Measurements from ENCODE around the gene EGR1. TPM values are rescaled to one million over a fixed set of nuclear protein-coding genes. Genes with fewer than 3 reads are reported as not detected.

EGR1 gene
- polyA plus RNA-seq, 1 donor (not counting 4 experiments of a cell fraction or from before 2014, with no cell fraction given) = 5.6 TPM

DNA sequence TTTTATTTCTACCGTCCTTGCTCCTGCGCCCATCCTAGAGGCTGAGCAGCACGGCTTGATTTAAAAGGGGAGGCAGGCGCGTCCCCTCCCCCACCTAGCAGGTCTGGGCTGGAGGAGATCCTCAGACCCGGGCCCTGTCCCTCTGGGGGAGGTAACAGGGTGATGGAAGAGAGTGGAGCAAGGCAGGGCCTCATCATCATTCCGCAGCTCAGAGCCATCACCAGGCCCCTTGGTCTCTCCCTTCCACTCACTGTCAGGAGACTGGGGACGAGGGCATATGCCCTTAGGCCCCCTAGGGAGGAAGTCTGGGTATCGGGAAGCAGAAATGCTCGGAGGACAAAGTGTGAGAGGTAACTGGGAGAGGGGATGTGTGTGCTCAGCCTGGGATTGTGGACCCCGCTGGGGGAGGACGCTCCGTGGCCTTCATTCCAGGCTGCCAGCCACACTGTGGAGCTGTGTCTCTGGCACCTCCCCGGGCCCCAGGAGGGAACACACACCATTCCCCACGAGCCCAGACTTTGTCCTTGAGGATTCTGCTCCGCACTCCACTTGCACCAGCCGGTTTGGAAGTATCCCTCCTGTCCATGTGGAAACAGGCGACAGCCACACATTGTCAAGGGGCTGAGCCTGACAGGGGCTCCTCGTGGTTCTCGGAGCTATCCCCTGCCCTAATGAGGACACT lies 25.7 kb upstream of the EGR1 start:
- no peak overlapping the region for H3K9ac ChIP-seq (ENCODE audit: control insufficient read depth, extremely low read depth, insufficient read depth, low read length)
- H3K9me1 ChIP-seq (ENCODE audit: control insufficient read depth, extremely low read depth, insufficient read depth, low read length) = no peaks in the 10 kb centered on the region
- peaks cover 3% of the 10 kb centered on the region for H3K27me3 ChIP-seq (ENCODE audit: control insufficient read depth, extremely low read depth, insufficient read depth, low read length)
- peaks cover 11 to 12% of the 10 kb centered on the region in 2 experiments for H3K36me3 ChIP-seq (ENCODE audit: control insufficient read depth in 2 of 2, extremely low read depth in 1 of 2, insufficient read depth in 2 of 2, low read length in 2 of 2)
- H3K9me3 ChIP-seq (ENCODE audit: control insufficient read depth, low read depth, low read length) = no peaks in the 10 kb centered on the region
- H3K79me2 ChIP-seq (ENCODE audit: control insufficient read depth, insufficient read depth, low read length) = no peaks in the 10 kb centered on the region
- DNase-seq (ENCODE audit: low read depth, low spot score) (no peak), FAIRE-seq (no peak)
- peak overlapping the region; percentile 13 for H2AFZ ChIP-seq (ENCODE audit: control insufficient read depth, low read length)
- H4K20me1 ChIP-seq (ENCODE audit: control insufficient read depth, extremely low read depth, insufficient read depth, low read length) = no peaks in the 10 kb centered on the region
- peak overlapping the region; percentile 75 for H3K4me2 ChIP-seq (ENCODE audit: control insufficient read depth, extremely low read depth, insufficient read depth, low read depth, low read length)
- dilution Hi-C loops (cut with MboI; ENCODE audit: extremely low pct_ligation_motif_present, low sequenced_read_pairs) = no loop called here
- peak overlapping the region in 1 of 3 experiments; percentile 8 for H3K4me3 ChIP-seq (ENCODE audit: control insufficient read depth in 2 of 3, extremely low read depth in 1 of 3, insufficient read depth in 2 of 3, low read depth in 1 of 3, low read length in 3 of 3)
- H3K4me1 ChIP-seq (ENCODE audit: control insufficient read depth, extremely low read depth, insufficient read depth, low read length) = peaks cover 6% of the 10 kb centered on the region
- no peak overlapping the region for H3K27ac ChIP-seq (ENCODE audit: control insufficient read depth, insufficient read depth, low read length)
- TF ChIP-seq EZH2 (IDR thresholded peaks at IDR 0.05; ENCODE audit: low read length) = no peak
- TF ChIP-seq, protein P1, sequence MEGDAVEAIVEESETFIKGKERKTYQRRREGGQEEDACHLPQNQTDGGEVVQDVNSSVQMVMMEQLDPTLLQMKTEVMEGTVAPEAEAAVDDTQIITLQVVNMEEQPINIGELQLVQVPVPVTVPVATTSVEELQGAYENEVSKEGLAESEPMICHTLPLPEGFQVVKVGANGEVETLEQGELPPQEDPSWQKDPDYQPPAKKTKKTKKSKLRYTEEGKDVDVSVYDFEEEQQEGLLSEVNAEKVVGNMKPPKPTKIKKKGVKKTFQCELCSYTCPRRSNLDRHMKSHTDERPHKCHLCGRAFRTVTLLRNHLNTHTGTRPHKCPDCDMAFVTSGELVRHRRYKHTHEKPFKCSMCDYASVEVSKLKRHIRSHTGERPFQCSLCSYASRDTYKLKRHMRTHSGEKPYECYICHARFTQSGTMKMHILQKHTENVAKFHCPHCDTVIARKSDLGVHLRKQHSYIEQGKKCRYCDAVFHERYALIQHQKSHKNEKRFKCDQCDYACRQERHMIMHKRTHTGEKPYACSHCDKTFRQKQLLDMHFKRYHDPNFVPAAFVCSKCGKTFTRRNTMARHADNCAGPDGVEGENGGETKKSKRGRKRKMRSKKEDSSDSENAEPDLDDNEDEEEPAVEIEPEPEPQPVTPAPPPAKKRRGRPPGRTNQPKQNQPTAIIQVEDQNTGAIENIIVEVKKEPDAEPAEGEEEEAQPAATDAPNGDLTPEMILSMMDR (optimal IDR thresholded peaks at IDR 0.05 in 1 of 3, IDR thresholded peaks at IDR 0.05 in 1 of 3, conservative IDR thresholded peaks at IDR 0.05 in 1 of 3; ENCODE audit: extremely low read depth in 1 of 3, insufficient read depth in 2 of 3, low read length in 3 of 3) = no peak

DNA sequence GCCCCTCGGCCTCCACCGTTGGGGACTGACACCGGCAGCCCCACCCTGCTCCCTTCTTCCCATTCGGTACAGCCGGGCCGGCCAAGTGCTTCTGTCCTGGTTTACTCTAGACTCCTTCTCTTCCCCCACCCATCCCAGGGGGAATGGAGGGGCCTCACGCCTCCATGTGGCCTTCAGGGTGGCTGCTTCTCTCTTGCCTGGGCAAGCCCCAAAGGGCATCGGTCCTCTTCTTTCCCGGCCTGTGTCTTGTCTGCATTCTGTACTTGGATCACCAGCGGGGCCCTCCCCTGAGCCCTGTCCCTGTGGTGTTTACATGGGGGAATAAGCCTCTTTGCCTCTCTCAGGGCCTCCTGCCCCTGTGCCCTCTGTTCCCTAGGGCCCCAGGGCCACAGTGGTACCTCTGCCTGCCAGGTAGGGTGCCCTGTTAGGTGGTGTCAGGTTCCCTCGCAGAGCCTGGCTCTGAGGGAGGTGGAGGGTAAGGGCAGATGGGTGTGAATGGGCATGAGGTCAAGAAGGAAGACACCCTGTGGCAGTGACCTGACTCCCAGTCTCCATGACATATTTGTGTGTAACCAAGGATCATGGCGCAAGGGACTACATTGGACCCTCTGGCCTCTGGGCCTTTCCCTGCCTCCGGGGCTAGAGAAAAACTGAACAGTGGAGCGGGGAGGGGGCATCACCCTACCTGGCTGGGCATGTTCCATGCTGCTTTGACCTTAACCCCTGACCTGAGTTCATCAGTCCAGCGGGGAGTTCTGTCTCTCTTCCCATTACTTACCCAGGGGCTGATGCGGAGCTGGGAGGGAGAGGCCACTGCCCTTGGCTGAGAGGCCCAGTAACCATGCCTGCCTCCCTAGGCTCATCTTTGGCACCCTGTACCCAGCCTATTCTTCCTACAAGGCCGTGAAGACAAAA lies 24.9 kb upstream of the EGR1 start:
- TF ChIP-seq, protein P1 (optimal IDR thresholded peaks at IDR 0.05 in 1 of 3, IDR thresholded peaks at IDR 0.05 in 1 of 3, conservative IDR thresholded peaks at IDR 0.05 in 1 of 3; ENCODE audit: extremely low read depth in 1 of 3, insufficient read depth in 2 of 3, low read length in 3 of 3) = no peak
- TF ChIP-seq EZH2 (IDR thresholded peaks at IDR 0.05; ENCODE audit: low read length) = no peak
- H4K20me1 ChIP-seq (ENCODE audit: control insufficient read depth, extremely low read depth, insufficient read depth, low read length) = no peaks in the 10 kb centered on the region
- no peak overlapping the region for H3K4me3 ChIP-seq (ENCODE audit: control insufficient read depth in 2 of 3, extremely low read depth in 1 of 3, insufficient read depth in 2 of 3, low read depth in 1 of 3, low read length in 3 of 3)
- no peaks in the 10 kb centered on the region for H3K9me1 ChIP-seq (ENCODE audit: control insufficient read depth, extremely low read depth, insufficient read depth, low read length)
- DNase-seq (ENCODE audit: low read depth, low spot score) = no peak
- dilution Hi-C loops (cut with MboI; ENCODE audit: extremely low pct_ligation_motif_present, low sequenced_read_pairs) = no loop called here
- peaks cover 3% of the 10 kb centered on the region for H3K27me3 ChIP-seq (ENCODE audit: control insufficient read depth, extremely low read depth, insufficient read depth, low read length)
- no peak overlapping the region for H3K4me2 ChIP-seq (ENCODE audit: control insufficient read depth, extremely low read depth, insufficient read depth, low read depth, low read length)
- no peak overlapping the region for H3K27ac ChIP-seq (ENCODE audit: control insufficient read depth, insufficient read depth, low read length)
- no peaks in the 10 kb centered on the region for H3K79me2 ChIP-seq (ENCODE audit: control insufficient read depth, insufficient read depth, low read length)
- no peak for FAIRE-seq
- no peak overlapping the region for H2AFZ ChIP-seq (ENCODE audit: control insufficient read depth, low read length)
- H3K36me3 ChIP-seq (ENCODE audit: control insufficient read depth in 2 of 2, extremely low read depth in 1 of 2, insufficient read depth in 2 of 2, low read length in 2 of 2) = peaks cover 4 to 7% of the 10 kb centered on the region in 2 experiments
- no peak overlapping the region for H3K9ac ChIP-seq (ENCODE audit: control insufficient read depth, extremely low read depth, insufficient read depth, low read length)
- H3K9me3 ChIP-seq (ENCODE audit: control insufficient read depth, low read depth, low read length) = no peaks in the 10 kb centered on the region
- H3K4me1 ChIP-seq (ENCODE audit: control insufficient read depth, extremely low read depth, insufficient read depth, low read length) = peaks cover 6% of the 10 kb centered on the region
